HL-60 (cell line): ENCODE measurements around the gene ANO6.

Source experiments
- DNase-seq, 2 experiments: peaks; one replicate each; pipeline ENCODE4 v3.0.0-alpha.2; 2010 to 2020; ENCODE audit warnings: low read depth in 1 of 2, low spot score in 1 of 2
- H3K27ac ChIP-seq: fragments of 250-450 bp; sonication (Bioruptor Pico); replicated peaks from 2 replicates; pipeline ENCODE4 v1.5.1; 2020; ENCODE audit warnings: mild to moderate bottlenecking, moderate library complexity
- H3K27me3 ChIP-seq: fragments of 250-450 bp; sonication (Bioruptor Pico); 2 replicates; pipeline ENCODE4 v1.5.1; 2021; ENCODE audit warnings: mild to moderate bottlenecking, moderate library complexity; ENCODE audit not compliant: insufficient read depth, poor library complexity, severe bottlenecking
- H3K4me3 ChIP-seq: replicated peaks from 2 replicates; pipeline ENCODE4 v1.5.1; 2011; ENCODE audit warnings: mild to moderate bottlenecking, control low read depth, low read length; ENCODE audit not compliant: insufficient read depth
- CTCF ChIP-seq: IDR thresholded peaks from one replicate; pipeline ENCODE4 v1.5.1; 2011; ENCODE audit warnings: low read length, control low read depth, inconsistent platforms; ENCODE audit not compliant: insufficient read depth
- GABPA ChIP-seq: IDR thresholded peaks from 2 replicates; pipeline ENCODE4 v1.6.1; 2012; ENCODE audit warnings: low read depth
- POLR2AphosphoS5 ChIP-seq: IDR thresholded peaks from 2 replicates; pipeline ENCODE4 v1.6.1; 2012; ENCODE audit warnings: low read depth
- SPI1 ChIP-seq: IDR thresholded peaks from 2 replicates; pipeline ENCODE4 v1.6.1; 2012; ENCODE audit warnings: low read depth, mild to moderate bottlenecking, borderline replicate concordance
- TF ChIP-seq, protein P1 (sequence below): IDR thresholded peaks from 2 replicates; pipeline ENCODE4 v1.6.1; 2012; ENCODE audit warnings: low read depth; ENCODE audit not compliant: insufficient replicate concordance

ANO6 gene

DNA sequence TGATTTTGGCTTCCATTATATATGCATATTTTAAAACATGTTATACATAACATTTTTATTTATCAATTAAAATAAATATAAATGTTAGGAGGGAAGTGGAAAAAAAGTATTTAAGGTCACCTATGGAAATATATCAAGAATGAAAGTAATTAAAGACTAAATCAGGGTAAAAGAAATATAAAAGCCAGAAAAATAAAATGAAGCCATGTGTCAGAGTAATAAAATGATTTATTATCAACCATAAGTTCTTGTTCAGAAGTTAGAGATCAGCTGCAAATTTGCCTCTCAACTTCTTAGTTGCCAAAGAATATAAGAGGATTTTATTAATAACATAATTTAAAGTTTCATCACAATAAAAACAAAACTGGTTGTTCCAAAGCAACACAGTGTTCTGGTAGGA is 121.9 kb downstream of the ANO6 start:
- Histone ChIP-seq H3K4me3 (no peak overlapping the region), H3K27ac (no peak overlapping the region), H3K27me3 (no peaks in the 10 kb centered on the region)
- DNase-seq = no peak
- TF ChIP-seq, protein P1, sequence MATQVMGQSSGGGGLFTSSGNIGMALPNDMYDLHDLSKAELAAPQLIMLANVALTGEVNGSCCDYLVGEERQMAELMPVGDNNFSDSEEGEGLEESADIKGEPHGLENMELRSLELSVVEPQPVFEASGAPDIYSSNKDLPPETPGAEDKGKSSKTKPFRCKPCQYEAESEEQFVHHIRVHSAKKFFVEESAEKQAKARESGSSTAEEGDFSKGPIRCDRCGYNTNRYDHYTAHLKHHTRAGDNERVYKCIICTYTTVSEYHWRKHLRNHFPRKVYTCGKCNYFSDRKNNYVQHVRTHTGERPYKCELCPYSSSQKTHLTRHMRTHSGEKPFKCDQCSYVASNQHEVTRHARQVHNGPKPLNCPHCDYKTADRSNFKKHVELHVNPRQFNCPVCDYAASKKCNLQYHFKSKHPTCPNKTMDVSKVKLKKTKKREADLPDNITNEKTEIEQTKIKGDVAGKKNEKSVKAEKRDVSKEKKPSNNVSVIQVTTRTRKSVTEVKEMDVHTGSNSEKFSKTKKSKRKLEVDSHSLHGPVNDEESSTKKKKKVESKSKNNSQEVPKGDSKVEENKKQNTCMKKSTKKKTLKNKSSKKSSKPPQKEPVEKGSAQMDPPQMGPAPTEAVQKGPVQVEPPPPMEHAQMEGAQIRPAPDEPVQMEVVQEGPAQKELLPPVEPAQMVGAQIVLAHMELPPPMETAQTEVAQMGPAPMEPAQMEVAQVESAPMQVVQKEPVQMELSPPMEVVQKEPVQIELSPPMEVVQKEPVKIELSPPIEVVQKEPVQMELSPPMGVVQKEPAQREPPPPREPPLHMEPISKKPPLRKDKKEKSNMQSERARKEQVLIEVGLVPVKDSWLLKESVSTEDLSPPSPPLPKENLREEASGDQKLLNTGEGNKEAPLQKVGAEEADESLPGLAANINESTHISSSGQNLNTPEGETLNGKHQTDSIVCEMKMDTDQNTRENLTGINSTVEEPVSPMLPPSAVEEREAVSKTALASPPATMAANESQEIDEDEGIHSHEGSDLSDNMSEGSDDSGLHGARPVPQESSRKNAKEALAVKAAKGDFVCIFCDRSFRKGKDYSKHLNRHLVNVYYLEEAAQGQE = no peak
- TF ChIP-seq GABPA (no peak), POLR2AphosphoS5 (no peak), SPI1 (no peak), CTCF (no peak)

- TF ChIP-seq SPI1 (no peak), GABPA (no peak), CTCF (no peak), POLR2AphosphoS5 (no peak)
- TF ChIP-seq, protein P1 = no peak
- Histone ChIP-seq H3K27ac (no peak overlapping the region), H3K27me3 (no peaks in the 10 kb centered on the region), H3K4me3 (no peak overlapping the region)
- DNase-seq = no peak
Observed at GRCh38 chr12:45338272-45338671, 122.4 kb downstream of the ANO6 start.

DNA sequence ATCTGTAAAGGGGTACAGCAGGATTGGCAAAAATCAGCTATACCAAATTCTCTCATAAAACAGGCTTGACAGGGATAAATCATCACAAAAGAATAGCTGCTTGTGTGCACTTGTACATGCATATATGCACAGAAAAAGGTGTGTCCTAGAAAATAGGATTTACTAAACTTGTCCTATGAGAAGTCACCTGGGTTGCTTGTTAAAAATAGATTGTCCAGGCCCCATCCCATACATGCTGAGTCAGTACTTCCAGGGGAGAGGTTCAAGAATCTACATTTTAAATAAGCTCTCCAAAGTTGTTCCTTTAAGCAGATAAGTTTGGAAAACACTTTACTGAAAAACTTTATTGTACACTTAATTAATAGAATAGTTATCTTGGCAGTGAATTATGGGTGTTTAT is 123.1 kb downstream of the ANO6 start:
- Histone ChIP-seq H3K27ac (no peak overlapping the region), H3K4me3 (no peak overlapping the region), H3K27me3 (no peaks in the 10 kb centered on the region)
- TF ChIP-seq GABPA = no peak
- no peak for TF ChIP-seq POLR2AphosphoS5
- TF ChIP-seq SPI1 = no peak
- TF ChIP-seq, protein P1 = no peak
- no peak for TF ChIP-seq CTCF
- no peak for DNase-seq
